Measurements from ENCODE around the gene ABCC10.
"Not testable (repeated sequence)": the region's sequence is repeated elsewhere in the genome, so short reads cannot be mapped to it uniquely, and the experiment has no call there.

ABCC10 gene

DNA sequence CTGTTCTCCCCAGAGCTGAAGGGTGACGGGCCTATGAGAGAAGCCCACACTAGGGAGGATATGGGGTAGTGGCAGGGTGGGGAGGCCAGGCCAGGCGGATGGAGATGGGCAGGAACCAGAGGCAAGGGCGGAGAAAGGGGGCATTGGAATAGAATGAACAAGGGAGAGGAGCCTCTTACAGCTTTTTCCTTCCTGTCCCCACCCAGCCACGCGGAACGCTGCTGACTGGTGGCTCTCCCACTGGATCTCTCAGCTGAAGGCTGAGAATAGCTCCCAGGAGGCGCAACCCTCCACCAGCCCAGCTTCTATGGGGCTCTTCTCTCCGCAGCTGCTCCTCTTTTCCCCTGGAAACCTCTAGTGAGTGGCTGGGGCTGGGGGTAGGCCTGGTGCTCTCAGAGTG lies 17.2 kb downstream of the ABCC10 start:
- no peak for DNase-seq

DNA sequence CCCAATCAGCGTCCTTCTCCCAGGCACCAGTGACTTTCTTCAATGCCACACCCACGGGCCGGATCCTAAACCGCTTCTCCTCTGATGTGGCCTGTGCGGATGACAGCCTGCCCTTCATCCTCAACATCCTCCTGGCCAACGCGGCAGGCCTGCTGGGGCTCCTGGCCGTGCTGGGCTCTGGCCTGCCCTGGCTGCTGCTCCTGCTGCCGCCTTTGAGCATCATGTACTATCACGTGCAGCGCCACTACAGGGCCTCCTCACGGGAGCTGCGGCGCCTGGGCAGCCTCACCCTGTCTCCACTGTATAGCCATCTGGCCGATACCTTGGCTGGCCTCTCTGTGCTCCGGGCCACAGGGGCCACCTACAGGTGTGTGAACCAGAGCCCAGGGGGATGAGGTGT lies 18.2 kb downstream of the ABCC10 start:
- DNase-seq, result no peak

DNA sequence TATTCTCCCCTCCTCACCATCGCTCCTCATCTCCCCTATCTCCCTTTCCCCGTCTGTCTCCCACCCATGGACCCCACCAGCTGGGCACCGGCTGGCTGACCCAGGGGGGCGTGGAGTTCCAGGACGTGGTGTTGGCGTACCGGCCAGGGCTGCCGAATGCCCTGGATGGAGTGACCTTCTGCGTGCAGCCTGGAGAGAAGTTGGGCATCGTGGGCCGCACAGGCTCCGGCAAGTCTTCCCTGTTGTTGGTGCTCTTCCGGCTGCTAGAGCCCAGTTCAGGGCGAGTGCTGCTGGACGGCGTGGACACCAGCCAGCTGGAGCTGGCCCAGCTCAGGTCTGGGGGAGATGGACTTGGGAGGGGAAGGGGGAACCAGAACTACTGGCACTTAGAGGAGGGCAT lies 20.3 kb downstream of the ABCC10 start:
- no peak for DNase-seq

DNA sequence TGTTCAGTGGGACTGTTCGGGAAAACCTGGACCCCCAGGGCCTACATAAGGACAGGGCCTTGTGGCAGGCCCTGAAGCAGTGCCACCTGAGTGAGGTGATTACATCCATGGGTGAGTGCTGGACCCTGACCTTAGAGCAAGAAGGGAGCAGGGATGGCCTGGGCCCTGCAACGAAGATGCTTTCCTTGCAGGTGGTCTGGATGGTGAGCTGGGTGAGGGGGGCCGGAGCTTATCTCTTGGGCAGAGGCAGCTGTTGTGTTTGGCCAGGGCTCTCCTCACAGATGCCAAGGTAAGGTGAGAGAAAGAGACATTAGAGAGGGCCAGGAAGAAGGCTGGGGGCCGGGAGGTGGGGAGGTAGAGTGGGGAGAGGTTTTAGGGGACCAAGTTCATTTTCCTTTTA lies 21.6 kb downstream of the ABCC10 start:
- no peak for DNase-seq

DNA sequence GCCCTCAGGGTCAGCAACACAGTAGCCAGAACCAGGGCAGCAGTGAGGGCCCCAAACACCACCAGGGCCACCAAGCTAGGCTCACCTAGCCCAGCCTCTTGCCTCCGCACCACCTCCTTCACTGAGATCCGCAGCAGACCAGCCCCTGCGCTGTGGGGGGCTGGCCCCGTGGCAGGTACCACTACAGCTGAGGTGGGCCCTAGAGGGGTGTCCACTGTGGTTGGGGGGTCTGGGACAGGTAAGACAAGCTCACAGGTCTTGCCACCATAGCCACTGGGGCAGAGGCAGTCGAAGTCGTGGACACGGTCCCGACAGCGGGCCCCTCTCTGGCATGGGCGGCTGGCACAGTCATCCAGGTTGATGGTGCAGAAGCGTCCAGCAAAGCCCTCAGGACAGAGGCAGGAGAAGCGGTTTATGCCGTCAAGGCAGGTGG lies 23.4 kb downstream of the ABCC10 start:
- DNase-seq, result no peak

DNA sequence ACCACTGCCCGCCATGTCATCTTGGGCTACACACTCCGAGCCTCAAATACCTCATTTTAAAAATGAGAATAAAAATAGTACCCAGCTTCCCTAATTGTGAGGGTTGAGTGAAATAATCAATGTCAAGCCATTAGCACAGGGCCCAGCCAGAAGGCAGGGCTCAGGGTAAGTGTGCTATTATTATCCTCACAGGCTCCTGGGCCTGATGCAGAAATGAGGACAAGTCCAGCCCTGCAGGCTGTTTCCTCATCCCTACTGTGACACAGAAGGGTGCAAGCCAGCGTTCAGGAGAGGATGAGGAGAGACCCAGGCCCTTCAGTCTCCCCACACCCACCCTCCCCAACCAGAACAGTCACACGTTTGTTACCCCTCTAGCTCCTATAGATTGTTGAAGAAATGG lies 24.0 kb downstream of the ABCC10 start:
- DNase-seq, result no peak

DNA sequence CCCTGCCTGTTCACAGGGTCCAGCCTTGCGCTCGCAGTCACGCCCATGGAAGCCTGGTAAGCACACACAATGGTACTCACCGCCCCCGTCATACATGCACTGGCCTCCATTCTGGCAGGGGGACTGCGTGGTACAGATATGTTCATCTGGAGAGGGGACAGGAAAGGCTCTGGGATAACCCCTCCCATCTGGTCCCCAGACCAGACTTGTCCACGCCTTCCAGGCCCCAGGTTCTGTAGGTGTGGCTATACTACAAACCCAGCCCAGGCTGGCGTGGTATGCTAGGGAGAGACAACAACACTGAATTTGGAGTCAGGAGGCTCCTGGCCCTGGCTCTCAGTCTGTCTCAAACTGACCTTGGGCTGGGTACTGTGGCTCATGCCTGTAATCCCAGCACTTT lies 24.6 kb downstream of the ABCC10 start:
- DNase-seq, result no peak

DNA sequence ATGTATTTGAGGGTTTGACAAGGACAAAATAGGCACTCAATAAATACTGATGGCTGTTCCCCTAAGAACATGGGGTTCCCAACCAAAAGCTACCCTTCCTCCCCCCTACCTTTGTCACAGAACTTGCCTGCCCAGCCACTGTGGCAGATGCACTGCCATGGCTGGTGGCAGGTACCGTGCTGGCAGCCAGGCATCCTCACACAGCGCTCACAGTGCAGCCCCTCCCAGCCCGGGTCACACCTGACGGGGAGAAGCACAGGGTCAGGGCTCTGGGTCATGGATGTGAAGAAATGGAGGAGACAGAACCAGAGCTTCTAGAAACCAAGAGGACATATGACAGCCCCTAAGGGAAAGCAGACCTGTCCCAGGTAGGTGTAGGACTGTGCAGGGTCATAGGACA lies 25.6 kb downstream of the ABCC10 start:
- DNase-seq, result no peak

DNA sequence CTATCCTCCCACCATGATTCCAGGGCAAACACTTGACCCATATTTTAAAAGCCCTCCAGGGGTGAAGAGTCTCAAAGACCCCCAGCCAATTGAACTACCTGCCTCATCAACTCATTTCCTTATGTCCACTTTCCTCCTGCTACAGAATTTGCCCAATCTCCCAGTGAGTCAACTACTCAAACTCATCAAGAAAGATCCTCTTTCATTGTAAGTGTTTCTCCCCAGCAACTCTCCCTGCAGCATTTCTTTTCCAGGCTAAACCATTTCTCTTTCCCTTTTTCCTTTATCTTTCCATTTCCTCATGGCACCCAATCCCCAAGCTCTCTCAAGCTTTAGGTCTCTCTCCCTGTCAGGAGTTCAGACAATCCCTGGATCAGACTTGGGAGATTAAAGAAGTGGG lies 26.5 kb downstream of the ABCC10 start:
- no peak for DNase-seq

DNA sequence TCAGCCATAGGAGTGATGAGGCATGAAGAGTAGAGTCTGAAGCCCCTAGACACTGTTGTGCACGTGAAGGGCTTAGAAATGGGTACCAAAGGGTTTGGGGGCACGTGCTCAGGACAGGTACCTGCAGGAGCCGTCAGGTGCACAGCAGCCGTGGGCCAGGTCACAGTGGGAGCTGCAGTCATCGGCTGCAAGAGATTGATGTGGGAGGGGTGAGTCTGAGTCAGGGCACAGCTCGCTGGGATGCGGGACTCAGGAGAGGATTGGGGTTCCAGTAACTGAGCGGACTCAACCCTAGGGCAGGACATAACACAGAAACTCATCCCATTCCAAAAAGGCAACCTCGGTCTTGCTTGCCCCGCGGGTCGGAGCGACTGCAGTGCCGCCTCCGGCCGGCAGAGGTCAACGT lies 27.0 kb downstream of the ABCC10 start:
- no peak for DNase-seq

DNA sequence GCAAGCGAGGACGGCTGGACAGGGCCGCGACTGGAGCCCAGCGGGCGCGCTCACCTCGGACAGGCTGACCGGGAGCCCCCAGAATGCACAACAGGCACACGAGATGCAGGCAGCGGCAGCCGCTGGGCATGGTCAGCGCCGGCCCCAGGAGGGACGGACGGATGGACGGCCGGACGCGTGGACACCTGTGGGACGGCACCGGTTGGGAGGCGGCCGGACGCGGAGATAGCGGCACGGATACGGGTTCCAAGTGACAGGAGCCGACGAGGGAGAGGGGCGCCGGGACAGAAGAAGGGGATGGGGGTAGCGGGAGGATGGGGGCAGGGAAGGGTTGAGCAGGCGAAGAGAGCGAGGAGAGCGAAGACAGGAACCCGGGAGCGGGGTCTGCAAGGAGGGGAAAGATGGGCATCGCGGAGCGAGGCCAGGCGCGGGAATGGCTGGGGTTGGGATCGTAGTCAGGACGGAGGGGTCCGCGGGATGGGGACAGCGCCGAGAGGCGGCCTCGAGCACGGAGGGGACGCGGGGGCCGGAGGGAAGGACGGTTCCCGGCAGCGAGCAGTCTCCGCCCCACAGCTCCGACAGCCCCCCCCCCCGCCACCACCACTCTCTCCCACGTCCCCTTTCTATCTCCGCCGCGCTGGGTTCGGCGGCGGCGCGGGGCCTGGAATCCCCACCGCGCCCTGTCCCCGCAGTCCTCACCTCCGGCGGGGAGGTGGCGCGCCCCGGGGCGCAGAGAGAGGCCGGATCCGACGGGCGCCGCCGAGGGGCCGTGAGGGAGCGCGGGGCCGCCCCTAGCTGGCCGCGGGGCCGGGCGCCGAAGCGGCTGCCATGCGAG lies 27.6 kb downstream of the ABCC10 start:
- peak; percentile 86 to 93 (median 88) for DNase-seq

DNA sequence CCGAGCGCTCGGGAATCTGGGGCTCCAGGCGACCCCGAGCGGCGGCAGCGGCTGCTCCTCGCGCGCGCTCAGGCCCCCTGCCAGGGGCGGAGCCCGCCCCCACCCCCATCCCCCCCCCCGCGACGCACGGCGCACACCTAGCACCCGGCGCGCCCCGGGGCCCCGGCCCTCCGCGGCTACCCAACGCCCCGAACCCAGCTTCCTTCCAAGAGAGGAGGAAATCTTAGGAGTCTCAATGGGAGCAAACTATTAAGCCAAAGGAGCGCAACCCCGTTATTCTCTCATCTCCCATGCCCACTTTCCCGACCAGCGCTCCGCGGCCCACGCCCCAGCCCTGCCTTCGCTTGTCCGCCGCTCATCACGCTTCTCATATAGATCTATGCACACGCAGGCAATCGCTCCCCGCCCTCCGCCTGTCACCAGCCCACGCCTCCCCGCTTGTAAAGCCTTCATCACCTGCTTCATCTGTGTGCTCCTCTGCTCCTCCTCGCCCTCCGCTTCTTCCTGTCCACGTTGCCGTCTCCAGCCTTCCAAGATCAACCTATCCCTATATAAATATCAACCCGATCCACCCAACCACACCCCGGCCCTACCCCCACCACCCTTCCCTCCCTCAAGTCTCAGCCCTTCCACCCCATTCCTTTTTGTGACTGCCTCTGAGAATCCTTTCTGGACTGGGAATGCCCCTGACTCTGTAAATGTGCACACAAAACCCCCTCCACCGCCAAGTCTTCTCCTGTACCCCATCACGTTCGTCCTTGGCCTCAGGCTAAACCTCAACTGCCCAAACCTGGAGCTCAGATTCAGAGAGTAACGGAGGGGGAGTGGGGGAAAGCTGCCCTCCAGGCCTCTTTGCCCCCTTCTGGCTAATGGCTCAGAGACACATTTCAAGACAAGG lies 28.4 kb downstream of the ABCC10 start, which contains the start of gene DLK2:
Gene DLK2 (minus strand): TSS at position 18 of the 898 bp plus-strand sequence. CDS start 723 bp downstream, outside the sequence.
- peak; percentile 22 to 51 (median 35) for DNase-seq

DNA sequence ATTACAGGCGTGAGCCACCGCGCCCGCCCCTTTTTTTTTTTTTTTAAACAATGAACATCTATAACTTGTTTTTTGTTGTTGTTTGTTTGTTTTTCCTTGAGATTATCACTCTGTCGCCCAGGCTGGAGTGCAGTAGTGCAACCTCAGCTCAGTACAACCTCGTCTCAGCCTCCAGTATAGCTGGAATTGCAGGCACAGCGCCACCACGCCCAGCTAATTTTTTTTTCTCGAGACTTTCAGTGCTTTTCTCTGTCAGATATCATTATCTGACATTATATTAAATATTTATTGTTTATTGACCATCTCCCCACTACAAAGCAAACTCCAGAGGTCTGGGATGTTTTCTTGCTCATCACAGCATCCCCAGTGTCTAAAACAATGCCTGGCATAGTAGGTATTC lies 30.3 kb downstream of the ABCC10 start:
- no peak for DNase-seq

DNA sequence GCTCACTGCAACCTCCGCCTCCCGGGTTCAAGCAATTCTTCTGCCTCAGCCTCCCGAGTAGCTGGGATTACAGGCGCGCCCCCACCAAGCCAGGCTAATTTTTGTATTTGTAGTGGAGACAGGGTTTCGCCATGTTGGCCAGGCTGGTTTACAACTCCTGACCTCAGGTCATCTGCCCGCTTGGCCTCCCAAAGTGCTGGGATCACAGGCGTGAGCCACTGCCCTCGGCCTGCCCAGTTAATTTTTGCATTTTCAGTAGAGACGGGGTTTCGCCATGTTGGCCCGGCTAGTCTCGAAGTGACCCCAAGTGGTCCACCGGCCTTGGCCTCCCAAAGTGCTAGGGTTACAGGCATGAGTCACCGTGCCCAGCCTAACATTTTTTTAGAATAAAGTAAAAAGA lies 30.8 kb downstream of the ABCC10 start:
- not testable (repeated sequence) for DNase-seq

DNA sequence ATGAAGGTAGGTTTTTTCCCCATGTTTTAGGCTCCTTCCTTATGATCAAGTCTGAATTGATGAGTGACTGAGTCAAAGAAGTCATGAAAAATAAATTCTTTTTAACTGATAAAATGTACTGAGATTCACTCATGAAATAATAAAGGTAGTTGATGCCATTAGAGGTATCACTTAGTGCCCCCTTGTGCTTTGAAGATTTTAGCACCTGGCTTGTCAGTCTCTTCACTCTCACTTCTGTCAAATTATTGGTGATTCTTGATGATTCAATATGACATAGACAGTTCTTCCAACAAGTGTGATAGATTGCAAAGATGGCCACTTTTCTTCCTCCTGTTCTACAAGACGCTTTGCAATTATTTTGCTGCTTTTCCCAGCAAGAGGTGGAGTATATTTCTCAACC lies 32.2 kb downstream of the ABCC10 start:
- DNase-seq, result no peak

DNA sequence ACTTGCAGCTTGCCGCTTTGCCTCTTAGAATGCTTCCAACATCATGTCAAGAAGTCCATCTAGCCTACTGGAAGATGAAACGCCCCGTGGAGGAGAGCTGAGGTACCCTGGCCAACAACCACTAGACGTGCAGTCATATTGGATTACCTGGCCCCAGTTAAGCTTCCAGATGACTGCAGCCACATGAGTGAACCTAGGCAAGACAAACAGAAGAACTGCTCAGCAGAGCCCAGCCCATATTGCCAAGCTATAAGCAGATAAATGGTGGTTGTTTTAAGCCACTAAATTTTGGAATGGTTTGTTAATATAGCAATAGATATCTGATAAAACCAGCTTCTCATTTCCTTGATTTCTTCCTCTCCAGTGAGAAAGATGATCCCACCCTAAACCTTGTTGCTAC lies 32.7 kb downstream of the ABCC10 start:
- DNase-seq, result no peak

DNA sequence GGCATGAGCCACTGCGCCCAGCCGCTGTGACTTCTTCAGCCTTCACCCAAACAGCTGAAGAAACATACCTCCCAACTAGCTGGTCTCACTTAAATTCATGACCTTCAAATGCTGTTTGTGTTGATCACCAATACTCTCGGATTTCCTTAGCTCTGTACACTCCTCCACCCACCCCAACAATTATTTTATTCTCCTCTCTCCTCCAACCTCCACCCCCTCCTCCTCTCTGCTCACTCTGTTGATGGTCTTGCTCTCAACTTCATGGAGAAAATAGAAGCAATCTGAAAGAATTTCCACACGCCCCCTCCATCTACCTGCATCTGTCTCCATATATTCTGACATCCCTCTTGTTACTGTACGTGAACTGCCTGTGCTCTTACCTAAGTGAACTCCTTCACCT lies 34.6 kb downstream of the ABCC10 start:
- DNase-seq, result no peak

DNA sequence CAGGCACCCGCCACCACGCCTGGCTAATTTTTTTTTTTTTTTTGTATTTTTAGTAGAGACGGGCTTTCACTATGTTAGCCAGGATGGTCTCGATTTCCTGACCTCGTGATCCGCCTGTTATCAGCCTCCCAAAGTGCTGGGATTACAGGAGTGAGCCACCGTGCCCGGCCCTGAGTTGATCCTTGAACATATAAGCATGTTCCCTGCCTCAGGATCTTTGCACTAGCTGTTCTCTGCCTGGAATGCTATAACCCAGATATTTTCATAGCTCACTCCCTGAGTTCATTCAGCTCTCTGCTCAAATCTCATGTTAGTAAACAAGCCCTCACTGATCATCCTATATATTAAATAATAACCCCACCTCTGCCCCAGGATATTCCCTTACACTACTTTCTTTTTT lies 37.0 kb downstream of the ABCC10 start:
- DNase-seq, result no peak

DNA sequence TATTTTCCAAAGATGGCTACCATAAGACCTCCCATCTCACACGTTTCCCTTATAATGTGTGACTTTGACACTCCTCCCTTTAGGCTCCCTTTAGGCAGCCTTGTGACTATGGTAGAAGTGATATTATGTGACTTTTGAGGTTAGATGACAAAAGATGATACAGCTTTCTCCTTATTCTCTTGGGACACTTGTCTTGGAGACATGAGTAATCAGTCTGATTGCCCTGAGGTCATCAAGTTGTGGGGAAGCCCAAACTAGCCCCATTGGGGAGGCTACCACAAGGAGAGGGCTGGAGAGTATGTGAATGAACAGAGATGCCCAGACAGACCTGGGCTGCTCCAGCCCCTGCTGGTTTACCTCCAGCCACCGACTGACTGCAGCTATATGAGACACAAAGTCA lies 38.6 kb downstream of the ABCC10 start:
- DNase-seq, result peak; percentile 79 to 89 (median 82)

DNA sequence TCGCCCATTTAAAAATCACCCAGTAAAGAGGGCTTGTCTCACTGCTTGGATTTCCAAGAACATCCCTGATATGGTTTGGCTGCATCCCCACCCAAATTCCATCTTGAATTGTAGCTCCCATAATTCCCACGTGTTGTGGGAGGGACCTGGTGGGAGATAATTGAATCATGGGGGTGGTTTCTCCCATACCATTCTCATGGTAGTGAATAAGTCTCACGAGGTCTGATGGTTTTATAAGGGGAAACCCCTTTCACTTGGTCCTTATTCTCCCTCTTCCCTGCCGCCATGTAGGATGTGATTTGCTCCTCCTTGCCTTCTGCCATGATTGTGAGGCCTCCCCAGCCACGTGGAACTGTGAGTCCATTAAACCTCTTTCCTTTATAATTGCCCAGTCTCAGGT lies 39.9 kb downstream of the ABCC10 start:
- peak; percentile 14 to 43 (median 32) for DNase-seq

DNA sequence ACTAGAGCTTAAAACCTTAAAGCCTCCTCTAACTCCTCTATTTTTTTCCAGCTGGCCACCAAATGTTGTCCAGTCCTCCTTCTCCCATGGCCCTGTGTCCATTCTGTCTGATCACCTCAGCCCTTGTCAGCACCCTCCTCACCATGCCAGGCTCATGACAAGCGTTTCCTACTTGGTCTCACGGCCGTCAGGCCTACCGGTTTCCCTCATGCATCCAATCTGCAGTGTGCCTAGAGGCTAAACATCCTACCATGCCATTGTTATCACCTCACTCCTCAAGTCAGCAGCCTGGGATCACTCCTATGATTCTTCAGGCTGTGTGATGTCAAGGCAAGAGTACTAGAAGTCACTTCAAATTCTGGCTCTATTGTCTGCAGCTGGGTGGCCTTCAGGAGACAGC lies 40.4 kb downstream of the ABCC10 start:
- no peak for DNase-seq

DNA sequence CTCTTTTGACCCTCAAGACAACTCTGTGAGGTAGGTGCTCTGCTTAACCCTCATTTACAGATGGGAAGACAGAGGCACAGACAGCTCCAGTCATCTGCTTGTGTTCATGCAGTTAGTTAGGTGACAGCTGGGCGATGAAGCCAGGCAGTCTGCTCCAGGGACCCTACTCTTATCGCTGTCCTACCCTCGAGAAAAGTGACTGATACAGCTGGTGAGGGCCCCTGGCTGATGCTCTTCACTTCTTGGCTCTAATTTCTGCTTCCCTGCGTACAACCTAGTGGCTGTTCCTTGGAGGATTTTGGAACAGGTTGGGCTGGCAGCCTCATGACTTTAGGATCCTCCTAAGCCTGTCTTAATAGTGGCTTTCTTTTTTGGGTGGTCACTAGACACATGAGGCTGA lies 40.9 kb downstream of the ABCC10 start:
- DNase-seq, result no peak

DNA sequence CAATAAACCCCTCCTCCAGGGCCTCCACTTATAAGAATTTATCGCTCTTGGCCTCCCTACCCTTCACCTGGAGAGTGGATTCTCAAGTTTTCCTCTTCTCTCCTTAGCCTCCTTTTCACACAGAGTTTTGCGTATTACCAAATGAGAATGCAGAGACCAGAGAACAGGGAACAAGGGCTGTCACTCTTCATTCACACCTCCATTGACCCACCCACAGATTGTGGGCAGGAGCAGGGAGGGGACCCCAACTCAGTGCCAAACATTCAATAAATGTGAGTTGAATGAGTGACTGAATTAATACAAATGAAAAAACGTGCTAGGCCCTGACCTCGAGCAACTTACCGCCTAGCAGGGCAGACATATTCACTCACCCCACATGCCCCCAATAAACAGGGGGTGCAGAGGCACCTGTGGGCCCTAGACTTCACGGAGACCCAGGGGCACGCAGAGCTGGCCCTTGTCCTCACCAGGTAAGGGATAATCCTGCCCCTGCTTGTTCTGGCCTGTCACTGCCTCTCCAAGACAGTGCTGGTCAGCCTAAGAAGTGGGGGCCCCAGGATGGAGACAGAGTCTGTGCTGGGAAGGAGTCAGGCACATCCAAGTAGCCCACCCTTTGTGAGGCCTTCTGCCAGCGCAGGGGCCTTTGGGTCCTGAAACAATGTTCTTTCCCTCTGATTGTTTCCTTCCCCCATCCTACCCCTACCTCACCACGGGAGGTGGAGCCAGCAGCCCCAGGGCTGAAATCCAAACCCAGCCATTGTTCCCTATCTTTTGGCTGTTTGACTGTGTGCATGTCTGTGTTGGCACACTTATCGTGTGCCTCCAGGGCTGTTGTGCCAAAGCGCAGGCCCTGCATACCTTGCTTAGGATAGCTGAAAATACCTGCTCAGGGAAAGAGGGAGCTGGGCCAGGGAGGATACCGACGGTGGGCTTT lies 41.7 kb downstream of the ABCC10 start:
- no peak for DNase-seq
